GM12864 (cell line): ENCODE data around the gene SYT15.

Experiments used
- DNase-seq: peaks from one replicate; pipeline ENCODE4 v3.0.0-alpha.2; 2011; ENCODE audit warnings: low read depth
- H3K4me3 ChIP-seq: 2 replicates; pipeline ENCODE4 v1.5.1; 2011; ENCODE audit warnings: mild to moderate bottlenecking, low read depth, low read length, control low read depth
- TF ChIP-seq, protein P1 (sequence below): IDR thresholded peaks from 2 replicates; pipeline ENCODE4 v1.5.1; 2011; ENCODE audit warnings: low read depth, mild to moderate bottlenecking, moderate library complexity, low read length, control low read depth, inconsistent platforms; ENCODE audit errors: missing control alignments

The SYT15 gene

DNA sequence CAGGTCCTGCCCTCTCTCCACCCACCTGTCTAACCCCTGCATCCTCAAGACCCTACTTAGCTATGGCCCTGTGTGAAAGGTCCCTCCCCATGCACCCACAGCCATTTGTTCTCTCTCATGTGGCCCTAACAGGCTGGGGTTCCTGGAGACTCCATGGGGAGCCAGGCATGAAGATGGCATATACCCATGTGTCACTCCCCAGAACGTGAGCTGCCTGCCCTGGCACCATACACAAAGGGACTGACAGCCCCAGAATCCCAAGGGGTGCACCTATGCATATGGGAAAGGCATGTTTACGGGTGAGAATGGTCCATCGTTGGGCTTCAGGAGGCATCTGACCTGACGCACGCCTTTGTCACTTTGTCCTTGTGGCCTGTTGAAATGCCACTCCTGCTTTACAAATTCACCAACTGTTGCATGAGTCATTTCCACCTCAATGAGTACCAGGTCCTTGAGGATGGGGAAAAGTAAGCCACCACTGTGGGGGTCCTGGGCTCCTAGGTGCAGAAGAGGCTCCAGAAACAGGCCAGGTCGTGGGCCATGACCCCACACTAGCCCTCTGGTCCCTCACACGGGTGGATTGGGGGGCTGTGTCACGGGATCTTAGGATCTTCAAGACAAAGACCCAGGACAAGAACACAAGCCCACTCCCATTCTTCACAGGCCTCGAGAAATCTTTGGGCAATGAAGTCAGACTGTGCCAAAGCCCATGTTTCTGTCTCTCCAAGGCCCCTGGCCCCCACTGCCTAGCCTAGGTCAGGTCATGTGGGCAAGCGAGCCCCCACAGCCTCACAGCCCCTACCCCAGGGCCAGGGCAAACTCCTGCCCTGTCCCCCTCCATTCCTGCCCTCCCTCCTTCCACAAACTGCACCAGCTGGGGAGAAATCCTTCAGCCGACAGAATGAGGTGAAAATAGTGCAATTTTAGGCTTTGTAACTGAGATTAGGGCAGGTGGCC lies 31.1 kb upstream of the SYT15 start:
- no peak overlapping the region for H3K4me3 ChIP-seq
- DNase-seq = no peak
- TF ChIP-seq, protein P1, sequence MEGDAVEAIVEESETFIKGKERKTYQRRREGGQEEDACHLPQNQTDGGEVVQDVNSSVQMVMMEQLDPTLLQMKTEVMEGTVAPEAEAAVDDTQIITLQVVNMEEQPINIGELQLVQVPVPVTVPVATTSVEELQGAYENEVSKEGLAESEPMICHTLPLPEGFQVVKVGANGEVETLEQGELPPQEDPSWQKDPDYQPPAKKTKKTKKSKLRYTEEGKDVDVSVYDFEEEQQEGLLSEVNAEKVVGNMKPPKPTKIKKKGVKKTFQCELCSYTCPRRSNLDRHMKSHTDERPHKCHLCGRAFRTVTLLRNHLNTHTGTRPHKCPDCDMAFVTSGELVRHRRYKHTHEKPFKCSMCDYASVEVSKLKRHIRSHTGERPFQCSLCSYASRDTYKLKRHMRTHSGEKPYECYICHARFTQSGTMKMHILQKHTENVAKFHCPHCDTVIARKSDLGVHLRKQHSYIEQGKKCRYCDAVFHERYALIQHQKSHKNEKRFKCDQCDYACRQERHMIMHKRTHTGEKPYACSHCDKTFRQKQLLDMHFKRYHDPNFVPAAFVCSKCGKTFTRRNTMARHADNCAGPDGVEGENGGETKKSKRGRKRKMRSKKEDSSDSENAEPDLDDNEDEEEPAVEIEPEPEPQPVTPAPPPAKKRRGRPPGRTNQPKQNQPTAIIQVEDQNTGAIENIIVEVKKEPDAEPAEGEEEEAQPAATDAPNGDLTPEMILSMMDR = no peak

- TF ChIP-seq, protein P1 = no peak
- DNase-seq = no peak
- no peak overlapping the region for H3K4me3 ChIP-seq
These were observed 30.3 kb upstream of the SYT15 start for GRCh38 chr10:46548498-46549090.

- no peak for DNase-seq
- TF ChIP-seq, protein P1 = no peak
These were observed 29.5 kb upstream of the SYT15 start for GRCh38 chr10:46549171-46550075.

GRCh38 chr10:46550076-46550790 lies 28.7 kb upstream of the SYT15 start:
- no peak for DNase-seq
- TF ChIP-seq, protein P1 = no peak
- H3K4me3 ChIP-seq = no peak overlapping the region

More at GRCh38 chr10:46549171-46550075, 29.5 kb upstream of the SYT15 start:
- H3K4me3 ChIP-seq = no peak overlapping the region

- TF ChIP-seq, protein P1 = no peak
- H3K4me3 ChIP-seq = no peak overlapping the region
- no peak for DNase-seq
These were observed 27.9 kb upstream of the SYT15 start for GRCh38 chr10:46550795-46551700.
